Measurements from ENCODE around the gene TCAP.

The TCAP gene

DNA sequence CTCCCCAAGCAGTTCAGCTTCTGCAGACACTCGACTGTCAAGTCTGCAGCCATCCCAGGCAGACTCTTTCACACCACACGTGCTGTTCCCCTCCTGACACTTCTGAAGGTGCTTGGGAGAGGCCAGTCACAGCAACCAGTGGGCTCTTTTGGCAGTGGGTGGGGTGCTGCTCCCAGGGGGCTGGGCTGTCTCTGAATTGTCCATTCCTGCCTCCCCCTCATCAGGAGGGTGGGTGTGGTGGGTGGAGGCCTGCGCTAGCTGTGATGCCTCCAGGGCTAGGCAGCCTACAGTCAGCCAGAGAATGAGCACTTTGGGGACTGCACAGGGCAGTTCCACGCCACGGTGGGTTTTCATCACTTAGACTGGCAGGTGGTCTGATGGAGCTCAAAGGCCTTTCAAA is 17.9 kb upstream of the TCAP start:
- in situ Hi-C loops (cut with MboI; ENCODE audit: low sequenced_read_pairs) = no loop called here

DNA sequence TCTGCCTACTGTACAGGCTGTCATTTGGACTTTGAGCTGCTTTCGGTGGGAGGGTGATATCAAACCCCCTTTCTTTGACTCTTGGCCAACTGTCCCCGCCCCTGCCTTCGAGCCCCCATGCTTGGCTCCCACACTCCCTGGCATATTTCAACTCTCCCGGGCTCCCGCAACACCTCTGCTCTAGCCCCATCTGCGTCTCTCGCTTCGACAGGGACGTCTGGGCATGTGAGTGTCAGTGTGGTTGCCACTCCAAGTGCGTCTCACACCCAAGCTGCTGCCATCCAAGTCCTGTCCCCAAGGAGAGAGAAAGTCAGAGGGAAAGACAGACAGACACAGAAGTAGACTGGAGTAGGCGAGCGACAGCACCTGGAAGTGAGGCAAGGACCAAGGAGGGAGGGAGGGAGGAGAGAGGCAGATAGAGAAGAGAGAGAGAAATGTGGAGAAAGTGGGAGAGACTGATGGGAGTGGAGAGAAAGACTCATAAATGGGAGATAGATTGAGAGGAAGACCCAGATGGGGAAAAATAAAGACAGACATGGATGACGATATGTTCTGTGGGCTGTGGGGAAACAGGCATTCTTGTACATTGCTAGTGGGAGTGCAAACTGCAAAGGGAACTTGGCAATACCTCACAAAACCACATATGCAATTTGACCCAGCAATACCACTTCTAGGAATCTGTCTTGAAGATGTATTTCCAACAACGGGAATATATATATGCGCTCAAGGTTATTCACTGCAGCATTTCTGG is 16.4 kb upstream of the TCAP start:
- in situ Hi-C loops (cut with MboI; ENCODE audit: low sequenced_read_pairs) = no loop called here

DNA sequence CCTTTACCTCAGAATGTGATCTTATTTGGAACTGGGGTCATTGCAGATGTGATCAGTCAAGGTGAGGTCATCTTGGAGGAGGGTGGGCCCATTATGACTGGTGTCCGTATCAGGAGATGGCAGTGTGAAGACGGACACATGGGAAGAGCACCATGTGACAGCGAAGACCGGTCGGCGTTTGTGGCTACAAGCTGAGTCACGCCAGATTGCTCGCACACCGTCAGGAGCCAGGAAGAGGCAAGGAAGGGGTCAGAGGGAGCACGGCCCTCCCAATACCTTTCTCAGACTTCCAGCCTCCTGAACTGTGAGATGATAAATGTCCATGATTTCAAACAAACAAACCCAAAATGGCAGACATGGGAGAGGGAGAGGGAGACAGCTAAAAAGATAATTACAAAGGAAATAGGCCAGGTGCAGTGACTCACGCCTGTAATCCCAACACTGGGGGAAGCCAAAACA is 15.0 kb upstream of the TCAP start:
- in situ Hi-C loops (cut with MboI; ENCODE audit: low sequenced_read_pairs) = no loop called here

DNA sequence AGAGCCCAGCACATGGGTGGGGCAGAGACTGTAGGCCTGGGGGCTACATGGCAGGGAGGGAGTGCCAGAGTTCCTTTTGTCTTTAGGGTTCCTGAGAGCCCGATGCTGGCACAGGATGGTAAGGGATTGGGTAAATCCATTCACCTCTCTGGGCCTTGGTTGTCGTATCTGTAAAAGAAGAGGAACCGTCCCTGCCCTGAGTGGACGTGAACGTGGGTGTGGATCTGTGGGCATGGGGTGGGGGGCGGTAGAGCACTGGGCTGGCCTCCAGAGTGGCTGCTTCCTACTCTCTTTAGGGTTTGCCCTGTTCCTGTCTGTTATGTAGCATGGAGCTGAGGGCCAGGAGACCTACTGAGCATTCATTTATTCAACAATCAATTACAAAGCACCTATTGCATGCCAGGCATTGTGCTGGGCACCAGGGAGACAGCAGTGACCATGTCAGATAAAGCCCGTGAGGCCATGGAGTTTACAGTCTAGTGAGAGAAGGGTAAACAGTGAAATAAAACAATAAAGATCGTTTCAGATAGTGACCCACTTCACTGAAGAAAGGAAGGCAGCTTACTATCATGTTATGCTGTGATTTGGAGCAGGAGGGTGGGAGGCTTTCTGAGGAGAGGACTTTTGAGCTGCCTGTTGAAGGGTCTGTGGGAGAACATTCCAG is 13.1 kb upstream of the TCAP start:
- in situ Hi-C loops (cut with MboI; ENCODE audit: low sequenced_read_pairs) = no loop called here

DNA sequence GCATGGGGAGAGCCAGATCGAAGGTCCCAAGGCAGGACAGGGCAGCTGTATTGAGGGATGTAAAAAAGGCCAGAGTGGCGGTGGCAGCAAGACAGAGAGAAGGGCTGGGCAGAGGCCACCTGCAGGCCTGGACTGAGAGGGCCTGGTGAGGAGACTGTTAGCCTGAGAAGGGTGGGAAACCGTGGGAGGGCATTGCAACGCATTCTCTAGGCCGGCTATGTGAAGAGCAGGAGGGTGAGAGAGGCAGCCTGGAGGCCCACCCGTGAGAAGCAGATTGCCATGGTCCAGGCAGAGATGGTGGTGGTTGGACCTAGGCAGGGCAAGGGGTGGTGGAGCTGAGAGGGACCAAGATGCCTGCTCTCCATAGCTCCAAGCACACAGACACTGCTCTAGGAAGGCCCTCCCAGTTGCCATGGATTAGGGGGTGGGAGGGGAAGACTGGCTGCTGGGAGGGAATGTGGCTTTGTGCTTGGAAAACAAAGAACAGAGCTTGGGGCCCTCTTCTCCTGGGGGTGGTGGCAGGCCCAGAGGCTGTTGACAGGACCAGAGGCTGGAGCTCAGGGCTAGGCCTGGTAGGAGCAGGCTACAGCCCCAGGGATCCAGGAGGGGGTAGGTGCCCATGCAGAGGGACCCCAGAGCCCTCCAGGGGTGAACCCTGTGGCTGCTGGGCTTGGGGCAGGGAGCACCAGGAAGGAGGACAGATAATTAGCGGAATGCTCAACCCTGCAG is 12.4 kb upstream of the TCAP start:
- in situ Hi-C loops (cut with MboI; ENCODE audit: low sequenced_read_pairs) = no loop called here

DNA sequence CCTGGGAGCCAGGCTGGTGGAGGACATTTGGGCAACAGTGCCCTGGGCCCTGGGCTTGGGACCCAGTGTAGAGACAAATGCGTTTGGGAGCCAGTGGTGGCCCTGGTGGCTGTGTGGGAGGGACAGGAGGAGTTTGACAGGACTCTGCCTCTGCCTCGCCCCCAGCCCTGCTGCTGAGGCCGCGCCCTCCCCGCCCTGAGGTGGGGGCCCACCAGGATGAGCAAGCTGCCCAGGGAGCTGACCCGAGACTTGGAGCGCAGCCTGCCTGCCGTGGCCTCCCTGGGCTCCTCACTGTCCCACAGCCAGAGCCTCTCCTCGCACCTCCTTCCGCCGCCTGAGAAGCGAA is 11.9 kb upstream of the TCAP start:
- in situ Hi-C loops (cut with MboI; ENCODE audit: low sequenced_read_pairs) = no loop called here

DNA sequence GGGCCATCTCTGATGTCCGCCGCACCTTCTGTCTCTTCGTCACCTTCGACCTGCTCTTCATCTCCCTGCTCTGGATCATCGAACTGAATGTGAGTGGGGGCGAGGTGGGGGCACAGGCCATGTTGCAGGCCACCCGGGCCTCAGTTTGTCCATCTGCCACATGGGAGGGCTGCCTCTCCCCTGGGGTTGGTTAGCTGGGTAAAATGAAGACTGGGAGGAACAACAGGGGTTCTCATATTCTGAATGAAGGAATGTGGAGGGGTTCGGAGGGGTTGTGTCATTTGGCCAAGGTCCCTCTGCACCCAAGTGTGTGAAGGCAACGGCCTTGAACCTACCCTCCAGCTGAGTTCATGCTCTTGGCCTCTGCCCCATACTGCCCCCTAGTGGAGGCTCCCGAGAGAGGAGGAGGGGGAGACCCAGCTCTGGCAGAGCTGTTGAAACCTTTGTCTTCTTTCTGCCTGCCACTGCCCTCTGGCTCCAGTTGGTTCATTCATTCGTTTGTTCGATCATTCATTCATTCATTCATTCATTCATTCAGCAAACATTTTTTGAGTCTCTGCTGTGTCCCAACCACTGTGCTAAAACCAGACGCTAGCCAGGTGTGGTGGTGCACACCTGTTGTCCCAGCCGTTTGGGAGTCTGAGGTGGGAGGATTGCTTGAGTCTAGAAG is 11.4 kb upstream of the TCAP start:
- in situ Hi-C loops (cut with MboI; ENCODE audit: low sequenced_read_pairs) = no loop called here

DNA sequence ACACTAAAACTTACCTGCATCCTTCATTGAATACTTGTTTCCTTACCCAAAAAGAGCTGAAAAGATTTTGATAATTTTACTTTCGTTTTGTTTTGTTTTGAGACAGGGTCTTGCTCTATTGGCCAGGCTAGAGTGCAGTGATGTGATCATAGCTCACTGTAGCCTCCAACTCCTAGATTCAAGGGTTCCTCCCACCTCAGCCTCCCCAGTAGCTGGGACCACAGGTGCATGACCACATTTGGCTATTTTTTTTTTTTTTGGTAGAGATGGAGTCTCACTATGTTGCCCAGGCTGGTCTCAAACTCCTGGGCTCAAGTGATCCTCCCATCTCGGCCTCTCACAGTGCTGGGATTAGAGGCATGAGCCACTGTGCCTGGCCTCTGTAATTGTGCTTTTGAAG is 10.0 kb upstream of the TCAP start:
- in situ Hi-C loops (cut with MboI; ENCODE audit: low sequenced_read_pairs) = no loop called here

DNA sequence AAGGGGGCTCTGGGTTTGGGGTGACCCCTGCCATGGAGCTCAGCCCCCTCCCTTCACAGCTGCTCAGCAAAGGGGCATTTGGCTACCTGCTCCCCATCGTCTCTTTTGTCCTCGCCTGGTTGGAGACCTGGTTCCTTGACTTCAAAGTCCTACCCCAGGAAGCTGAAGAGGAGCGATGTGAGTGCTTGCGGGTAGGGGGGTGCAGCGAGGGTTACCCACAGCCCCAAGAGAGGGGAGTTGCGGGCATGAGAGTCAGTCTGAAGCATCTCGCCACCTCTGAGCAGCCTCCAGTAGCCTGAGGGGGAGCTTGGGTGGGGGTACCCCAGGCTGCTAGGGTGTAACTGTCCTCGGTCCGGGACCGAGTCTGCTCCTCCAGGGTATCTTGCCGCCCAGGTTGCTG is 6.8 kb upstream of the TCAP start:
- in situ Hi-C loops (cut with MboI; ENCODE audit: low sequenced_read_pairs) = no loop called here

DNA sequence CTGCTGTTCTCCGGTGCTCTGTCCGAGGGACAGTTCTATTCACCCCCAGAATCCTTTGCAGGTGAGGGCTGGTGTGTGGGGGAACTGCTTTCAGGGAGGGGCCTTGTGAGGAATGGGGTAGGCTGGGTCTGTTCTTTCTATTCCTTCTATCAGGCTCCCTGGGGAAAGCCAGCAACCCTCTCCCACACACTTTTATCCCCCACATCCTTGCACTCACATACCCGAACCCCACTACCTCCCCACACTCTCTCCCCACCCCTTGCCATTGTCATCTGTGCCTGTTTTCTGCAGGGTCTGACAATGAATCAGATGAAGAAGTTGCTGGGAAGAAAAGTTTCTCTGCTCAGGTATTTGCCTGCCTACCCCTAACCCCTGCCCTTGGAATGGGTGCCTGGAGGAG is 6.4 kb upstream of the TCAP start:
- in situ Hi-C loops (cut with MboI; ENCODE audit: low sequenced_read_pairs) = no loop called here

DNA sequence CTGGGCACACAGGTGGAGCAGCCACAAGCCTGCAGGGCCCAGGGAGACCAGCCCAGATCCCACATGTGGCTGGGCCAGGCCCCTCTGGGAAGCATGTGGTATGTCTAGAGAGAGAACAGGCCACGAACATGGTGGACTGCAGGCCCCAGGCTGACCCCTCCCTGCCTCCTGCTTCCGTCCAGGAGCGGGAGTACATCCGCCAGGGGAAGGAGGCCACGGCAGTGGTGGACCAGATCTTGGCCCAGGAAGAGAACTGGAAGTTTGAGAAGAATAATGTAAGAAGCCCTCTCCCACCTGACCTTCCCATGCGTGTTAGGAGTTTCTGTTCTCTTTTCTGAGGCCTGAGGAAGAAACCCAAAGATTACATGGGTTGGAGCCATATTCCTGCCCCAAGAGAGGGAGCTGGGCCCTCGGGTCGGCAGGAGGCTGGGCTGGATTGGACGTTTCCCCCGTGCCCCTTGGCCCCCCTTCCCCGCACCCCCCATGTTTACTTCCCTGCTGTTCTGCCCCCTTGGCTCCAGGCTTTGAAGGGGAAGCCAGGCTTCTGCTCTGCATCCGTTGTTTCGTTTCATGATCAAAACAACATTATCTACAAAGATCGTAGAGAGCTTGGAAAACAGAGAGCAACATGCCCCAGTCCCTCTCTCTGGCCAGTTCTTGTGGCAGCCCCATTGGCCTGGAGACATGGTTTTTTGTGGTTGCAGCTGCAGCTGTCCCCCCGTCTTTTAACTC is 5.7 kb upstream of the TCAP start:
- in situ Hi-C loops (cut with MboI; ENCODE audit: low sequenced_read_pairs) = no loop called here

DNA sequence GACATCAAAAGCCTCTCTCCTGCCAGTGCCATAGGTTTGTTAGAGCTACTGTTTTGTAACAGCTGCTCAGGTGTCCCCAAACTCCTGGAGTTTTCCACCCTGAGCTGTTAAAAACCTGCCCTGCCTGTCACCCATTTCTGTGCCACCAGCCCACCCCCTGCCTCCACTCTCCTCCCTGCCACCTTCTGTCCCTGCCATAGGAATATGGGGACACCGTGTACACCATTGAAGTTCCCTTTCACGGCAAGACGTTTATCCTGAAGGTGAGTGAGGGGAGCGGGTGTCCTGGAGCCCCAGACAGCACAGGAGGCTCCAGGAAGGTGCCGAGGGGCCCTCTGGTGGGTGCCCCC is 5.2 kb upstream of the TCAP start:
- in situ Hi-C loops (cut with MboI; ENCODE audit: low sequenced_read_pairs) = no loop called here

DNA sequence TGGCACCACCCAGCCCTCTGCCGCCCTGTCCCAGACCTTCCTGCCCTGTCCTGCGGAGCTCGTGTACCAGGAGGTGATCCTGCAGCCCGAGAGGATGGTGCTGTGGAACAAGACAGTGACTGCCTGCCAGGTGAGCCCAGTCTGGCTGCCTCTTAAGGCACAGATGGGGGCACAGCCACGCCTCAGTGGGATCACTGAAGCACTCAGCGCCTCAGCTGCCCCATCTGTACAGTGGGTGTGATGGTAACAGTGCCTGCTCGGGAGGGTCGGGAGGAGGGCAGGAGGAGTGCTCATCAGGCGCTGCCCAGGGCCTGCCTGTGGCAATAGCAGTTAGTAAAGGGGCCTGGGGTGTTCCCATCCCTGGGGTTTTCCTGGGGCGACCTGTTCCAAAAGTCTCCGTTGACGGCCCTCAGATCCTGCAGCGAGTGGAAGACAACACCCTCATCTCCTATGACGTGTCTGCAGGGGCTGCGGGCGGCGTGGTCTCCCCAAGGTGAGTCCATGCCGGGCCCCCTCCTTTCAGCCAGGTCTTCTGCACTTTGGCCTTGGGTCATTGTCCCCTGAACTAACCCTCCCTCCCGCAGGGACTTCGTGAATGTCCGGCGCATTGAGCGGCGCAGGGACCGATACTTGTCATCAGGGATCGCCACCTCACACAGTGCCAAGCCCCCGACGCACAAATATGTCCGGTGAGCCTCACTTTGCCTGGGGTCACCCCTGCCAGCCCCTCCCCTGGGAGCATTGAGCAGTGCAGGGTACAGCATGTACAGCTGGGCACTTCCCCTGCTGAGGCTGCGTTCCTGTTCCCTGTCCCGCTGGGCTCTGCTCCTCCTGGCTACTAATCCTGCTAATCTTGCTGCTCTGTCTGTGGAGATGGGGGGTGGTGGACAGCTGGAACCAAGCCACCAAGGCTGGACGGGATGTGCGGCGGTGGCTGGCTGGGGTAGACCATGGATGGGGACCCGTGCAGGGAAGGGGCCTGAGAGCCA is 4.5 kb upstream of the TCAP start:
- in situ Hi-C loops (cut with MboI; ENCODE audit: low sequenced_read_pairs) = no loop called here

DNA sequence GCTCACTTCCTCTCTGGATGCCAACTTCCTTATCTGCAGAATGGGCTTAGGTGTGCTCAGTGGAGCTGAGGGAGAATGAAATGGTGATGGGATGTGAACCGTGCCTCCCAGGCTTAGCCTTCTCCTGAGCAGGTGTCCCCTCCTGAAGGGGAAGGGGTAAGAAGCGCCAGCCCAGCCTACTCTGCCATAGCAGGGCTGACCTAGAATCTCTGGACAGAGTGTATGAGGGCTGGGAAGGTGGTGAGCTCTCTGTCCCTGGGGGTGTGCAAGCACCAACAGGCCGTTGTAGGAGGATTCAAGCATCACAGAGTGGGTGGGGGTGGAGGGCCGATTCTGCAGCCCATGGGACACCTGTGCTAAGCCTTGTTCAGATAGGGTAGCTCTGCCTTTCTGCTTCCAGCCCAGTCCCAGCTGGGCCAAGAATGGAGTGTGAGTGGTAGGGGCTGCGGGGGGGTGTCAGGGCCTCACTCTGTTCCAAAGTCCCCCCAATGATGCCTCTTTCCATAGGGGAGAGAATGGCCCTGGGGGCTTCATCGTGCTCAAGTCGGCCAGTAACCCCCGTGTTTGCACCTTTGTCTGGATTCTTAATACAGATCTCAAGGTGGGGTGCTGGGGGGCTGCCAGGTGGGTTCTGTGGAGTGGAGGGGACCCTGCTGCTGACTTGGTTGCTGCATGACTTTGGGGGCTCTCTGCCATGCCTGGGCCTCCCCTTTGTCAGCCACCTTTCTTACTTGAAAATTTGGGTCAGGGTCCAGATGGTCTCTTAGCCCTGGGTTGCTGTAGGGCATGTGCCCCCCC is 3.2 kb upstream of the TCAP start:
- in situ Hi-C loops (cut with MboI; ENCODE audit: low sequenced_read_pairs) = no loop called here

DNA sequence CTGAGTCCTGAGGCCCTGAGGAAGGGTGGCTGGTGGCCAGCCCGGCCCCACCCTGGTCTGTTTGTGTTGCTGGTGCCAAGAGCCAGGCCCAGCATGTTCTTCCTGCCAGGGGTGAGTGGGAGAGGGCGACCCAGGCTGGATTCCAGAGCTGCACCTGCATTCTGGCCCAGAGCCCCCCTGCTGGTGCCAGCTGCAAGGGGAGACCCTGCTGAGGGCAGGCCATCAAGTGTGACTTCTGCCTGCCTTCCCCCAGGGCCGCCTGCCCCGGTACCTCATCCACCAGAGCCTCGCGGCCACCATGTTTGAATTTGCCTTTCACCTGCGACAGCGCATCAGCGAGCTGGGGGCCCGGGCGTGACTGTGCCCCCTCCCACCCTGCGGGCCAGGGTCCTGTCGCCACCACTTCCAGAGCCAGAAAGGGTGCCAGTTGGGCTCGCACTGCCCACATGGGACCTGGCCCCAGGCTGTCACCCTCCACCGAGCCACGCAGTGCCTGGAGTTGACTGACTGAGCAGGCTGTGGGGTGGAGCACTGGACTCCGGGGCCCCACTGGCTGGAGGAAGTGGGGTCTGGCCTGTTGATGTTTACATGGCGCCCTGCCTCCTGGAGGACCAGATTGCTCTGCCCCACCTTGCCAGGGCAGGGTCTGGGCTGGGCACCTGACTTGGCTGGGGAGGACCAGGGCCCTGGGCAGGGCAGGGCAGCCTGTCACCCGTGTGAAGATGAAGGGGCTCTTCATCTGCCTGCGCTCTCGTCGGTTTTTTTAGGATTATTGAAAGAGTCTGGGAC is 2.4 kb upstream of the TCAP start:
- in situ Hi-C loops (cut with MboI; ENCODE audit: low sequenced_read_pairs) = no loop called here

DNA sequence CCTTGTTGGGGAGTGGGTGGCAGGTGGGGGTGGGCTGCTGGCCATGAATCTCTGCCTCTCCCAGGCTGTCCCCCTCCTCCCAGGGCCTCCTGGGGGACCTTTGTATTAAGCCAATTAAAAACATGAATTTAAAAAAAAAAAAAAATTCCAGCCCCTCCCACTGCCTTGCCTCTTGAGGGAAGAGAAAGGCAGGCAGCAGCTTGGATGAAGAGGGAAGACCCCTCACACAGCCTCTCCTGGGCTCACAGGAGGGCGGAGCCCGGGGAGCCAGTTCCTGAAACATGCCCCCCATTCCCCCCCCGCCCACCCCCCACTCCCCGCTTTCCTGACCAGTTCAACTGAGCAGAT is 1.8 kb upstream of the TCAP start:
- in situ Hi-C loops (cut with MboI; ENCODE audit: low sequenced_read_pairs) = no loop called here

DNA sequence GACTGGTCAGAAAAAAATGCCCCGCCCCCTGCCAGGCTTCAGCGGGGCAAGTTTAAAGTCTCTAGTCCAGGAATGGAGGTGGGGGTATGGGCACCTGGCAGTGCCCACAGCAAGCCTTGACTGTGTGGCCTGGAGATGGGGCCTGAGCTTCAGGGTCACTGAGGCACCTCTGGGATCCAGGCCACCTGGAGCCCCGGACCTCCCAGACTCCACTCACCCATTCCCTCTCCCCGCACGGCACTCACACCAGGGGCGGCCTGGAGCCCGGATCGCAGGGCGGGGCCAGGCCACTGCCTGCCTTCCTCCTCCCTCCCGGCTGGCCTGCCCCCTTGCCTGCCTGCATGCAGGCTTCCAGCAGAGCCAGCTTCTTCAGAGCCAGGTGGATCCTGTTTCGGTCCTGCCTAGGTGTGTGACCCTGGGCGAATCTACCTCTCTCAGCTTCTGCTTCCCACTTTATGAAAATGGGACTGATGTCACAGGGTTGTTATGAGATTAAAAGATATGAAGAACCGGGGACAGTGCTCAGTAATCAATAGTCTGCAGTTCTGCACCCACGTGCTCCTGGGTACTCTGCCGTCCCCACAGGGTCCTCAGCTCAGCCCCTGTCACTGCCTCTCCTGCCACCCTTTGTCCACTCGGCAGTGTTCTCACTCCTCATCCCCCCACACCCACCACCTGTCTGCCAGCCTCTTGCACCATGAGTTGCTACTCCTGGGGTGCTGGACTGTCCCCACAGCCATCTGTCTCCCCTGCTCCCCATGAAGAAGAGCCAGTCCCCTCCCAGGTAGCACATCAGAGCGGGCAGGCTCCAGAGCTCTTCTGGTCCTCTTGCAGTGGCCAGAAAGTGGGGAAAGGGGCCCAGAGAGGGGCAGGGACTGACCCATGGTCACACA is 1.2 kb upstream of the TCAP start:
- in situ Hi-C loops (cut with MboI; ENCODE audit: low sequenced_read_pairs) = no loop called here

Measured in HL-60/S4 treated with retinoic acid at 250 ng/mL for 4 days and 3 days (cell line).